ENCODE data around the gene INTS6. TPM values are rescaled to one million over a fixed set of nuclear protein-coding genes. Genes with fewer than 3 reads are reported as not detected.

INTS6 gene
- total and polyA plus RNA-seq, 4 experiments from 2014 or later = 15.4 to 65.6 (median 41.8) TPM

DNA sequence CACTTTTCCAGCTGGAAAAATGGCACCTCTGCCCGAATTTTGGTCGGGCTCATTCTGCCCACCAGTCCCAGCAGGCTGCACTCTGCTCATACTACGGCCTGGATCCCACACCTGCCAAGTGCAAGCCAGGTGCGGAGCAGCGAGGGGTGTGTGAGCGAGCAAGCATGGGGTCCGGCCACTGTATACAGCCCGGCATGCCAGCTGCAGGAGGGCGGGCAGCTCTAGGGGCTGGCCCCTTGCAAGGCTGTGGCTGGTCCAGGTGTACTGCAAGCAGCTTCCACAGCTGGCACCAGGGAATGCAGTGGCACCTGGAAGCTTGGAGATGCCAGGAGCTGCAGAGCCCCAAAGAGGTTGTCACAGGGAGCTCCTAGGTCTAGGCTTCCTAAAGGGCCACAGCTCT lies 2.7 kb upstream of the INTS6 start:
- peak overlapping the region in 3 of 8 donors; percentile 88 to 95 (median 95) for H3K4me3 Mint-ChIP-seq
- CTCF ChIA-PET (ENCODE audit: partially characterized antibody) = interaction anchor here (0.9 to 1.9 kb wide), 5 partner anchors 20 to 342 kb away, joined by 3 to 9 read pairs (median 4); no protein-coding TSS in a partner anchor
- Histone ChIP-seq H3K27ac (ENCODE audit: low read depth, low read length) (no peak overlapping the region), H3K4me1 (ENCODE audit: insufficient read depth, low read length) (peaks cover 26% of the 10 kb centered on the region), H3K9me3 (ENCODE audit: control insufficient read depth in 1 of 2, low read length in 2 of 2) (no peaks in the 10 kb centered on the region), H3K36me3 (ENCODE audit: insufficient read depth, low read length) (no peaks in the 10 kb centered on the region), H3K4me3 (ENCODE audit: low read length in 2 of 2) (no peak overlapping the region), H3K27me3 (ENCODE audit: insufficient read depth, low read length) (no peaks in the 10 kb centered on the region)
- peaks cover 0 to 1% of the 10 kb centered on the region in 2 donors for H3K27me3 Mint-ChIP-seq
- peak overlapping the region in 3 of 7 donors; percentile 79 to 98 (median 97) for H3K27ac Mint-ChIP-seq
- peaks cover 0 to 4% (median 0%) of the 10 kb centered on the region in 8 donors for H3K9me3 Mint-ChIP-seq
- H3K4me1 Mint-ChIP-seq = peaks cover 23 to 47% (median 30%) of the 10 kb centered on the region in 4 donors
- peaks cover 23 to 39% of the 10 kb centered on the region in 2 donors for H3K36me3 Mint-ChIP-seq
- POLR2A ChIA-PET (ENCODE audit: partially characterized antibody) = interaction anchor here (4.5 to 7.1 kb wide), 5 partner anchors 13 to 159 kb away, joined by 33 to 205 read pairs (median 64); partner anchors contain the start of gene WDFY2
- intact Hi-C loops (cut with micrococcal nuclease) = loop anchor here (10.0 kb wide), 1 partner anchor 1331 kb away; no protein-coding TSS in a partner anchor
- DNase-seq = no peak

DNA sequence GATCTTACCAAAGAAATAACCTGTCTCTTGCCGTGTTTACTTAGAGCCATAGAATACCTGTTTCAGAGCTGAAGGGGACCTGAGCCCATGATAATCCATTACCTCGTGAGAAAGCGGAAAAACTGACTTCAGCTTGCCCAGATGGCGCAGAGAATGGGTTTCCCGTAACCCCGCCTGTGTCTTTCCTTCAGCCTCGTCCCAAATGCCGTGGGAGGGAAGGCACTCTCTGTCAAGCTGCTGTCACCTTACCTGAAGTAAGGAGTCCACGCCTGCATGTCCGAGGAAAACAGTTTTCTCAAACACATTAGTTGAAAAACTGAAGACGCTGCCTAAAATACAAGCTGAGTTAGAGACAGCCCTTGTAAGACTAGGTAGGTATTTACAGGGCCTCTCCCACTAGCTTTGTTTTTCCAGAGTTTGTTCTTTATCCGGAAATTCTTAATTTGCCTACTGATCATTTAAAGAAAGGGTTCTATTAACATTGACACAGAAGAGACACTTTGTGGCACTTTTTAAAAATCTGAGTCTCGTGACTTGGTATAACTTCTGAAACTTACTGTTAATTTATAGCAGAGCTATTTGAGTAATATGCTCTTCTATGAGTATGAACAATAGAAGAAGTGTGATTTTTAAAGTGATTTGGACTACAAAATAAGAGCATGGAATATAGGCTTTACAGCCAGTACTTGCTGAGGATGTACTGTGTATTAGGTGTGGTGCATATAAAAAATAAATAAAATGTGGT lies 1.3 kb upstream of the INTS6 start:
- H3K9me3 ChIP-seq (ENCODE audit: control insufficient read depth in 1 of 2, low read length in 2 of 2) = no peaks in the 10 kb centered on the region
- H3K36me3 ChIP-seq (ENCODE audit: insufficient read depth, low read length) = no peaks in the 10 kb centered on the region
- H3K36me3 Mint-ChIP-seq = peaks cover 27 to 46% of the 10 kb centered on the region in 2 donors
- peak overlapping the region; percentile 88 to 96 (median 93) for H3K4me3 Mint-ChIP-seq
- peaks cover 0 to 4% (median 0%) of the 10 kb centered on the region in 8 donors for H3K9me3 Mint-ChIP-seq
- H3K27ac Mint-ChIP-seq = peak overlapping the region; percentile 94 to 99 (median 98)
- POLR2A ChIA-PET (ENCODE audit: partially characterized antibody) = interaction anchor here (0.7 to 7.1 kb wide), 35 partner anchors 8 to 1661 kb away, joined by 3 to 220 read pairs (median 9); partner anchors contain the start of genes DHRS12, KPNA3, NEK3 and SUGT1
- CTCF ChIA-PET (ENCODE audit: partially characterized antibody) = interaction anchor here (0.6 to 2.2 kb wide), 15 partner anchors 10 to 1199 kb away, joined by 3 to 10 read pairs (median 4); partner anchors contain the start of gene VPS36
- intact Hi-C loops (cut with micrococcal nuclease) = loop anchor here (1.0 to 10.0 kb wide), 13 partner anchors 19 to 1957 kb away; partner anchors contain the start of genes ALG11, CKAP2, PHF11 and SPRYD7
- peaks cover 0 to 1% of the 10 kb centered on the region in 2 donors for H3K27me3 Mint-ChIP-seq
- peak in 2 of 5 donors; percentile 1 to 55 for DNase-seq
- H3K27me3 ChIP-seq (ENCODE audit: insufficient read depth, low read length) = no peaks in the 10 kb centered on the region
- H3K27ac ChIP-seq (ENCODE audit: low read depth, low read length) = peak overlapping the region; percentile 91
- H3K4me1 ChIP-seq (ENCODE audit: insufficient read depth, low read length) = peaks cover 40% of the 10 kb centered on the region
- peak overlapping the region; percentile 55 to 60 for H3K4me3 ChIP-seq (ENCODE audit: low read length in 2 of 2)
- H3K4me1 Mint-ChIP-seq = peaks cover 31 to 61% (median 38%) of the 10 kb centered on the region in 4 donors

DNA sequence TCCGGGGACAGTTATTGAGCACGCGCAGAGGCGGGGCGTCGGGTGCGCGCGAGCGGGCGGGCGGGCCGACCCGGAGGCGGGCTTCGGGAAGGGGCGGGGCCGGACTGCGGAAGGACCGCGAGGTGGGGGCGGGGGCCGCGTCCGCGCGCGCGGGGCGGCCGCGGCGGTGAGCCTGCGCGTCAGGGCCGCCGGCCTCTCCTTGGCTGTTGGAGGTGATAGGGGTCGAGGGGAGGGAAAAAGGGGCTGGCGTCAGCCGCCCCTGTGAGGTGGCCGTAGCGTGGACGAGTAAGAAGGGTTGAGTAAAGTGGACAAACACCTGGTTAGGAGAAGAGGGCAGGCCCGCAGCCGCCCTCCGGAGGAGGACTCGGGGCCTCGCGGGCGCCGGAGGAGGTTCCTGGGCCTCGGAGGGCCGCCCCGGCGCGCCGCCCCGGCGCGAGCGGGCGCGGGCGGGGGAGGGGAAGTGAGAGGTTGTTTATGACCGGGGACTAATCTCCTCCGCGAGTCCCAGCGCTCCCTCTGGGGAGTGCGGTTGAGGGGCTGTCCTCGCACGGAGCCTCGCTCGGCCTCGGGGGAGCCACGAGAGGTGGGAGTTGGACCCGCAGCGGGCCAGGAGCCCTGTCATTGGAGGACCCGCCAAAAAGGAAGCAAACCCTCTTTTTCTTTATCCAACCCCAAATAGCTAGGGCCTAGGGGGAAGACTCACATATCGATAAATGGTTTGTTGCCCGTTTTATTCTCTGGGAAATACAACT lies 547 bp upstream of the INTS6 start:
- Mint-ChIP-seq H3K36me3 (peaks cover 28 to 49% of the 10 kb centered on the region in 2 donors), H3K4me3 (peak overlapping the region; percentile 89 to 96 (median 94)), H3K4me1 (peaks cover 34 to 69% (median 40%) of the 10 kb centered on the region in 4 donors), H3K9me3 (peaks cover 0 to 4% (median 0%) of the 10 kb centered on the region in 8 donors), H3K27ac (peak overlapping the region; percentile 94 to 99 (median 98)), H3K27me3 (peaks cover 0 to 1% of the 10 kb centered on the region in 2 donors)
- intact Hi-C loops (cut with micrococcal nuclease) = loop anchor here (1.0 to 10.0 kb wide), 13 partner anchors 19 to 1956 kb away; partner anchors contain the start of genes ALG11, CKAP2, PHF11 and SPRYD7
- Histone ChIP-seq H3K27me3 (ENCODE audit: insufficient read depth, low read length) (no peaks in the 10 kb centered on the region), H3K4me3 (ENCODE audit: low read length in 2 of 2) (peak overlapping the region; percentile 55 to 60), H3K36me3 (ENCODE audit: insufficient read depth, low read length) (no peaks in the 10 kb centered on the region), H3K4me1 (ENCODE audit: insufficient read depth, low read length) (peaks cover 42% of the 10 kb centered on the region), H3K27ac (ENCODE audit: low read depth, low read length) (peak overlapping the region; percentile 91), H3K9me3 (ENCODE audit: control insufficient read depth in 1 of 2, low read length in 2 of 2) (no peaks in the 10 kb centered on the region)
- POLR2A ChIA-PET (ENCODE audit: partially characterized antibody) = interaction anchor here (0.6 to 7.1 kb wide), 57 partner anchors 9 to 1661 kb away, joined by 3 to 220 read pairs (median 4); partner anchors contain the start of genes ALG11, DHRS12, KPNA3 and NEK3
- peak; percentile 84 to 89 (median 85) for DNase-seq
- CTCF ChIA-PET (ENCODE audit: partially characterized antibody) = interaction anchor here (0.5 to 4.3 kb wide), 19 partner anchors 11 to 1200 kb away, joined by 3 to 22 read pairs (median 4); partner anchors contain the start of gene VPS36

DNA sequence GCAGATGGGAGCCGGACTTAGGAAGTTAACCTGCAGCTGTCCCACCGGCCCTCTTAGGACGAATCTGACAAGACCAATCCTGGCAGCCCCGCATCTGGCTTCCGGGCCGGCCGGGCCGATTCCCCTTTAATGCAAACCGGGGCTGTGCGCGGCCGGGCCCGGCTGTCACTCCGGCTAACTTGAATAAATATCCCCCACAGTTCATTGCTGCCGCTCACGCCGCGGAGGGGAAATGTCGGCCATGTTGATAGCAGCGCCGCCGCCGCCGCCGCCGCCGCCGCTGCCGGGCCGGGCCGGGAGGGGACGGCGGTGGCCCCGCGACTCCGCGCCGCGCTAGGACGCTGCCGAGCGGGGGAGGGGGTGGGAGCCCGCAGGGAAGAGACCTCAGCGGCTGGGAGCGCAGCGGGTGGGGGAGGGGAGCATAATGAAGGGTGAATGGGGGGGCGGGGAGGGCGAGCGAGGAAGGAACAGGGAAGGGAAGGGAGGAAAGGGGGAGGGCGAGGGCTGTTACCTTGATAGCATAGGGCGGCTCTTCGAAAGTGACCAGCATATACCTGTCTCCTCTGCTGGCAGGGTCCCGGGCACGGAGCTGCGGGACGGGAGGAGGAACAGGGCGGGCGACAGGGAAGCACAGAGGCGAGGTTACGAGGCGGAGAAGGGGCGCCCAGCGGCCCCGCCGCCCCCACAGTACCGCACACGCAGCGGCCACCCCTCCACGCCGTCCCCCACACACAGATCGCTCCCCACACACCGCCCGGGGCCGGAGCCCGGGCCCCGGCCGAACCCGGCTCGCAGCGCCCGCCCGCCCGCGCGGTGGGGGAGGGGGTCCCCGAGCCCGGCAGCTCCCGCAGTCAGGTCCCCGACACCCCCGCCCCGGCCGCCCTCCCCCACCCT lies 1.1 kb downstream of the INTS6 start:
- CTCF ChIA-PET (ENCODE audit: partially characterized antibody) = interaction anchor here (0.8 to 4.3 kb wide), 2 partner anchors 174 to 346 kb away, joined by 3 to 22 read pairs; no protein-coding TSS in a partner anchor
- peaks cover 42% of the 10 kb centered on the region for H3K4me1 ChIP-seq (ENCODE audit: insufficient read depth, low read length)
- POLR2A ChIA-PET (ENCODE audit: partially characterized antibody) = interaction anchor here (0.8 to 7.1 kb wide), 17 partner anchors 10 to 743 kb away, joined by 3 to 220 read pairs (median 33); partner anchors contain the start of genes DHRS12 and WDFY2

DNA sequence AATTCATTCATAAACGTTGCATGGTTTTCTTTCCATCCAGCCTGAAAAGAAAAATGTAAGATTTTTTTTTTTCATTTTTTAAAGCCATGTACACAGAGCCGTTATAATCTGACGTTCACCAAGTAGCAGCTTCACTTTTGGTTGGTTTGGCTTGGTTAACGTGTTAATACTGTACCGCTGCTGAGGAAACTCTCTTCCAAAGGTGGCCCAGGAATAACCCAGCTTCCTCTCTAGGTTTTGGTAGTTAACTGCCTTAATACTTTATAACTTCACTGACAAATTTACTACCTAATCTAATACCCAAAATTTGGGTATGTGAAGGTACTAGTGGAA lies 1.7 kb downstream of the INTS6 start:
- Mint-ChIP-seq H3K27ac (peak overlapping the region; percentile 96 to 98 (median 97)), H3K27me3 (peaks cover 0 to 1% of the 10 kb centered on the region in 2 donors), H3K9me3 (peaks cover 0 to 4% (median 0%) of the 10 kb centered on the region in 8 donors), H3K4me1 (peaks cover 34 to 70% (median 41%) of the 10 kb centered on the region in 4 donors), H3K36me3 (peaks cover 23 to 54% of the 10 kb centered on the region in 2 donors), H3K4me3 (peak overlapping the region; percentile 92 to 99 (median 94))
- CTCF ChIA-PET (ENCODE audit: partially characterized antibody) = interaction anchor here (0.6 to 4.3 kb wide), 4 partner anchors 175 to 468 kb away, joined by 3 to 22 read pairs (median 4); no protein-coding TSS in a partner anchor
- H3K36me3 ChIP-seq (ENCODE audit: insufficient read depth, low read length) = no peaks in the 10 kb centered on the region
- H3K4me1 ChIP-seq (ENCODE audit: insufficient read depth, low read length) = peaks cover 42% of the 10 kb centered on the region
- H3K9me3 ChIP-seq (ENCODE audit: control insufficient read depth in 1 of 2, low read length in 2 of 2) = no peaks in the 10 kb centered on the region
- intact Hi-C loops (cut with micrococcal nuclease) = loop anchor here (5.0 to 10.0 kb wide), 5 partner anchors 81 to 1954 kb away; partner anchors contain the start of genes PHF11 and SPRYD7
- POLR2A ChIA-PET (ENCODE audit: partially characterized antibody) = interaction anchor here (1.0 to 7.1 kb wide), 11 partner anchors 9 to 372 kb away, joined by 3 to 220 read pairs (median 64); partner anchors contain the start of genes DHRS12 and WDFY2
- no peaks in the 10 kb centered on the region for H3K27me3 ChIP-seq (ENCODE audit: insufficient read depth, low read length)
- H3K4me3 ChIP-seq (ENCODE audit: low read length in 2 of 2) = peak overlapping the region; percentile 71 to 82
- H3K27ac ChIP-seq (ENCODE audit: low read depth, low read length) = peak overlapping the region; percentile 97
- no peak for DNase-seq

More for the DNA sequence above, 1.1 kb downstream of the INTS6 start:
- no peaks in the 10 kb centered on the region for H3K27me3 ChIP-seq (ENCODE audit: insufficient read depth, low read length)
- peak overlapping the region; percentile 97 for H3K27ac ChIP-seq (ENCODE audit: low read depth, low read length)
- Mint-ChIP-seq H3K9me3 (peaks cover 0 to 4% (median 0%) of the 10 kb centered on the region in 8 donors), H3K27ac (peak overlapping the region; percentile 96 to 98 (median 97)), H3K27me3 (peaks cover 0 to 1% of the 10 kb centered on the region in 2 donors), H3K36me3 (peaks cover 24 to 53% of the 10 kb centered on the region in 2 donors), H3K4me1 (peaks cover 32 to 66% (median 40%) of the 10 kb centered on the region in 4 donors), H3K4me3 (peak overlapping the region; percentile 92 to 99 (median 94))
- DNase-seq = peak; percentile 75 to 82 (median 77)
- intact Hi-C loops (cut with micrococcal nuclease) = loop anchor here (1.0 to 10.0 kb wide), 9 partner anchors 17 to 1954 kb away; partner anchors contain the start of genes PHF11, SPRYD7 and SUGT1
- H3K36me3 ChIP-seq (ENCODE audit: insufficient read depth, low read length) = no peaks in the 10 kb centered on the region
- no peaks in the 10 kb centered on the region for H3K9me3 ChIP-seq (ENCODE audit: control insufficient read depth in 1 of 2, low read length in 2 of 2)
- peak overlapping the region; percentile 71 to 82 for H3K4me3 ChIP-seq (ENCODE audit: low read length in 2 of 2)

Measured in CD4-positive, alpha-beta memory T cell (primary cell).